GM12801 (cell line): ENCODE results near the gene SZRD1.

Source experiments
- TF ChIP-seq, protein P1 (sequence below): IDR thresholded peaks from one replicate; pipeline ENCODE4 v1.5.1; 2011; ENCODE audit warnings: control low read depth; ENCODE audit not compliant: insufficient read length; ENCODE audit errors: extremely low read depth

SZRD1 gene

DNA sequence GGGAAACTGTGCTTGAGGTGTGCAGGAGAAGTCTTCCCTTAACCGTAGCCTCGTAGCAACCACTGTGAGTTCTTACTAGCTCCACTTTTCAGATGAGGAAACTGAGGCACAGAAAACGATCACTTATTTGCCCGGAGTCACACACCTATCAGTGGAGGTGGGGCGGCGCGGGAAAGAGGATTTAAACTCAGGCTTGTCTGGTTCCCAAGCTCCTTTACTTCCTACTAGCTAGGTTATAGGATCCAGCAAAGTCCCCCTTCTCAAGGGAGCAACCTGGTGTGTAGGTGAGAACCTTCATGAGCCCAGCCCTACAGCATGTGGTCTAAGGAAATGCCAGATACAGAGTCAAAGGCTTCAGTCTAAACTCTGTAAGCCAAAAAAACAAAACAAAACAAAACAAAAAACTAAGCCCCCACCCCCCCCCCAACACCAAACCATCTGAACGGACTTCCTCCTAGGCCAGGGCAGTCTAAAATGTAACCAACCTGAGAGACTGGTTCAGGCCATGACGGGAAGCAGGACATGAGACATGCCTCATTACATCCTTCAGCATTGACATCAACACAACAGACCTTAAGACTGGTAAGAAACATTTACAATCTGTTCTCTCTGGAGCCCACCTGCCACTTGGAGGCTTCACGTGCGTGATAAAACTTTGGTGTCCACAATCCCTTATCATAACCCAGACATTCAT is 14.1 kb upstream of the SZRD1 start:
- TF ChIP-seq, protein P1, sequence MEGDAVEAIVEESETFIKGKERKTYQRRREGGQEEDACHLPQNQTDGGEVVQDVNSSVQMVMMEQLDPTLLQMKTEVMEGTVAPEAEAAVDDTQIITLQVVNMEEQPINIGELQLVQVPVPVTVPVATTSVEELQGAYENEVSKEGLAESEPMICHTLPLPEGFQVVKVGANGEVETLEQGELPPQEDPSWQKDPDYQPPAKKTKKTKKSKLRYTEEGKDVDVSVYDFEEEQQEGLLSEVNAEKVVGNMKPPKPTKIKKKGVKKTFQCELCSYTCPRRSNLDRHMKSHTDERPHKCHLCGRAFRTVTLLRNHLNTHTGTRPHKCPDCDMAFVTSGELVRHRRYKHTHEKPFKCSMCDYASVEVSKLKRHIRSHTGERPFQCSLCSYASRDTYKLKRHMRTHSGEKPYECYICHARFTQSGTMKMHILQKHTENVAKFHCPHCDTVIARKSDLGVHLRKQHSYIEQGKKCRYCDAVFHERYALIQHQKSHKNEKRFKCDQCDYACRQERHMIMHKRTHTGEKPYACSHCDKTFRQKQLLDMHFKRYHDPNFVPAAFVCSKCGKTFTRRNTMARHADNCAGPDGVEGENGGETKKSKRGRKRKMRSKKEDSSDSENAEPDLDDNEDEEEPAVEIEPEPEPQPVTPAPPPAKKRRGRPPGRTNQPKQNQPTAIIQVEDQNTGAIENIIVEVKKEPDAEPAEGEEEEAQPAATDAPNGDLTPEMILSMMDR: no peak

DNA sequence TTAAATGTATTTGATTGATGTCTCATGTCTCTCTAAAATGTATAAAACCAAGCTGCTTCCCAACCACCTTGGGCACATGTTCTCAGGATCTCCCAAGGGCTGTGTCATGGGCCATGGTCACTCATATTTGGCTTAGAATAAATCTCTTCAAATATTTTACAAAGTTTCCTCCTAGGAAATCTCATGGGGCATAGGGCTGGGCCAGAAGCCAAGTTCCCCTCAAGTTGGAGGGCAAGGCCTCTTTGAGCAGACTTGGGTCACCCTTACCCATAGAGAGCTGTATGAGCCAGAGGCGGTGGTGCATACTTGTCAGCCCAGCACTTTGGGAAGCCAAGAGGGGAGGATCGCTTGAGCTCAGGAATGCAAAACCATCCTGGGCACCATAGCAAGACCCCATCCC is 12.4 kb upstream of the SZRD1 start:
- TF ChIP-seq, protein P1: no peak

DNA sequence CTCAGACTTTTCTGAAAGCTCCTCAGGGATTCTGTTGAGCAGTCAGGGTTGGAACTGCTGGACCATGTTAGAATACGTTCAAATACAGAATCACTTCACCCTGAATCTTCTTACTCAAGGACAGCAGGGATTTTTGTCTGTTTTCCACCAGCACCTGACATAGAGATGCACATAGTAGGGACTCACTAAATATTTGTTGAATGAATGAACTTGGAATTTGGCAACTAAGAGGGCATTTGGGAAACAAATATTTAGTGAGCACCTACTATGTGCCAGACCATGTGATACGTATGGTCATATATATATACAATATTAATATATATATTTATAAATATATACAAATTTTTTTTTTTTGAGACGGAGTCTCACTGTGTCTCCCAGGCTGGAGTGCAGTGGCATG is 10.2 kb upstream of the SZRD1 start:
- TF ChIP-seq, protein P1: no peak

DNA sequence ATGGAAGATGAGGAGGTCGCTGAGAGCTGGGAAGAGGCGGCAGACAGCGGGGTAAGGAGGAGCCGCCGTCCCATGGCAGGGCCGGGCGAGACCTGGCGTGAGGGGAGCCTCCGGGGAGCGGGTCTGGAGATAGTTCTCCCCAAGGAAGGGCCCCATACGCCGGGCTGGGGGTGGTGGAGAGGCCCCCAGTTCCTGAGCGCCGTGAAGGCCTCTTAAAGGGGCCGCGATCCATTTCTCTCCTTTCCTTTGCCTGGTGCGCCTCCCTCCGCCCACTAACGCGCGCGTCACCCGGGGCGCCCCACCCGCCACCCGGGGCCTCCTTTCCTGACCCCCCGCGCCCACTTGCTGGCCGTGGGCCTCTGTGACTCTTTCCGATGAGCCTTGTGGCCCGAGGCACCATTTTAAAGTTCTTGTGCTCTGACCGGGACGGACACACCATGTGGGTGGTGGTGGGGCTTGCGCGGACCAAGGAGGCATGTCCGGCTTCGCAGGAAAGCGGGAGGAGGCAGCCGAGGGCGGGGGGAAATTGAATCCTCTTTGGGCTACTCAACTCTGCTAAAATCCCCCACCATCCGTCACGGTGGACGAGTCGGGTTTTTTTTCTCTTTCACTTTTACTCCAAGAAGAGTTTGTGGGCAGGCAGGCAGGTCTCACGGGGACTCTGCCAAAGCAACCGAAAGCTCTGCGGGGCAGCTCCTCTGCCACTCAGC is 371 bp downstream of the SZRD1 start:
- TF ChIP-seq, protein P1: no peak

DNA sequence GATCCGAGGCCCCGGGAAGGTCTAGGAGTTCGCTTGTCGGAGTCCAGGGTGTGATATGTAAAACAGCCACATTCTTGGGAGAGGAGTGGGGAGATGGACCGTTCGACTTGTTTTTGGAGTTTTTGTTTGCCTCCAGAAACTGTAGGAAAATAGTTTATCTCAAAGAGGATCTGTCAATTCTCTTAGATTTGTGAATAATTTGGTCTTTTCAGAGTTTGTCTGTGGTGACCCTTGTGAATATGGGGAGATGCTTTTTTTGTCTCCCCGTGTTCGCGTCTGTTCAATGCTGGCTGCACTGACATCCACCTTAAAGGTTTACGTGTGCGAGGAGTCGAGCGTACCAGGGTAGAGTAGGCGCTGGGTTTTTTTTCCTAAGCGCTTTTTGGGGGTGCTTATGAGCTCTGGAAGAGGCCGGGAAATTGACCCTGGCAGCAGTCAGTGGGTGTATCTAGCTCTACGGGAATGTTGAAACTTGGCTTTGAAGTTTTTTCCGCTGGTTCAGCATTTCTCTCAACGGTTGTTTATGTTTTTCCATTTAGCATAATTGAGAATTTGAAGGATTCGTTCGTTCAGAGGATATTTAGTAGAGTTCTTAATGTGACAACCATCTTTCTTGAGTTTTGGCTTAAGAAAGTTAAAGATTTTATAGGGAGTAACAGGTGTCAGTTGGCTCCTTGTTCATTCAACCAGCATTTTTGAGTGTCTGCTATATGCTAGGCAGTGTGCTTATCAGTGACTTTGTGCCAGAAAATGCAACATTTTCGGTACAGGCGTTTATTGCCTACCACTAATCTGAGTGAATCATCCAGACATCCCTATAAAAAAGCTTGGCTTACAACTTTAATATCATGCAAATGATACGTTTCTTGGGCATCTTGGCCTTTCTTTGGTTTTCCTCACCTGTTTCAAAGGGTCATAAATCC is 1.2 kb downstream of the SZRD1 start:
- TF ChIP-seq, protein P1: no peak

DNA sequence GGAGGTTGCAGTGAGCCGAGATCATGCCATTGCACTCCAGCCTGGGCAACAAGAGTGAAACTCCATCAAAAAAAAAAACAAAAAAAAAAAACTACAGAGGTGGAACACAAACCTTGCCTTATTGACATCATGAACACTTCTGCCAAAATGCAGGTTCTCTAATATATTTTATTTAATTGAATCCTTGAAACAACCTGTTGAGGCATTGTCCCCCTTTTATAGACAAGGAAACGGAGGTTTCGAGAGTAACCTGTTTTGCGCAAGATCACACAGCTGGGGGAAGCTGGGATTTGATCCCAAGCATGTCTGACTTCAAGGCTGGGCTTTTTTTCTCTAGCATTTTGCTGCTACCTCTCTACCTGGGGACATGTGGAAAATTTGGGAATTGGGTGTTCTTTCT is 2.8 kb downstream of the SZRD1 start:
- TF ChIP-seq, protein P1: no peak

DNA sequence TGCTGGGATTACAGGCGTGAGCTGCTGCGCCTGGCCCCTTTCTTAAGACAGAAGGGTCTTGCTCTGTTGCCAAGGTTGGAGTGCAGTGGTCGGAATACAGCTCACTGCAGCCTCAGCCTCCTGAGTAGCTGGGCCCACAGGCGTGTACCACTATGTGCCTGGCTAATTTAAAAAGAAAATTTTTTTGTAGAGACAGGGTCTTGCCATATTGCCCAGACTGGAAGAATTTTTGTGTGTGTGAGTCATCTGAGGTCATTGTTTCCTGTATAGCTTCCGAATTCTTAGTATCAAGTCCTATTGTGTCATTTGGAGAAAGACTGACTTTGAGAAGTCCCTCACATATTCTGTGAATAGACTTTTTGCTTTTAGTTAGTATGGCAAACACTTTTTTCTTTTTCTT is 4.7 kb downstream of the SZRD1 start:
- TF ChIP-seq, protein P1: no peak
